ENCODE results near the gene PATE1. TPM values are rescaled to one million over a fixed set of nuclear protein-coding genes. Genes with fewer than 3 reads are reported as not detected.
"Not testable (repeated sequence)": the region's sequence is repeated elsewhere in the genome, so short reads cannot be mapped to it uniquely, and the experiment has no call there.

Gene PATE1
- not detected in 2 replicates for total RNA-seq
- polyA plus RNA-seq = not detected in 2 replicates

GRCh38 chr11:125745979-125746378 is at the start of gene PATE1:
TSS of gene PATE1 (plus strand) at chr11:125746279. CDS start at chr11:125746305, 26 bp downstream.
- no peaks in the 10 kb centered on the region for H3K27me3 ChIP-seq
- no peak within 1 kb of the TSS for H3K4me3 ChIP-seq
- no peaks in the 10 kb centered on the region for H3K36me3 ChIP-seq (replicated peaks; ENCODE audit: insufficient read depth, low read depth)
- TF ChIP-seq EZH2phosphoT487 (IDR thresholded peaks at IDR 0.05; ENCODE audit: low read depth, severe bottlenecking, unreplicated experiment) (no peak), EZH2 (IDR thresholded peaks at IDR 0.05; ENCODE audit: borderline replicate concordance) (no peak), CTCF (IDR thresholded peaks at IDR 0.05; ENCODE audit: poor library complexity) (no peak)
- no peaks in the 10 kb centered on the region for H4K20me1 ChIP-seq (ENCODE audit: insufficient read depth, poor library complexity, severe bottlenecking)
- H3K9me3 ChIP-seq (ENCODE audit: low read depth) = no peaks in the 10 kb centered on the region
- 96% methylated on average over 3 of the region's 3 CpGs for WGBS (ENCODE audit: low lambda C conversion rate, missing lambda C conversion rate)
- H3K9me2 ChIP-seq (replicated peaks; ENCODE audit: insufficient read depth) = no peaks in the 10 kb centered on the region
- H3K4me1 ChIP-seq (ENCODE audit: insufficient read depth) = no peaks in the 10 kb centered on the region
- H2AFZ ChIP-seq = no peak within 1 kb of the TSS
- no peak for DNase-seq (ENCODE audit: low spot score)
- H3K27ac ChIP-seq = no peak within 1 kb of the TSS
- no peaks in the 10 kb centered on the region for H3K79me2 ChIP-seq
- no peak within 1 kb of the TSS for H3K4me2 ChIP-seq

GRCh38 chr11:125701018-125701610 is 45.0 kb upstream of the PATE1 start:
- H2AFZ ChIP-seq = no peak overlapping the region
- H3K27ac ChIP-seq = no peak overlapping the region
- no peaks in the 10 kb centered on the region for H3K27me3 ChIP-seq
- H3K9me3 ChIP-seq (ENCODE audit: low read depth) = no peaks in the 10 kb centered on the region
- no peaks in the 10 kb centered on the region for H3K9me2 ChIP-seq (replicated peaks; ENCODE audit: insufficient read depth)
- H3K4me2 ChIP-seq = no peak overlapping the region
- H4K20me1 ChIP-seq (ENCODE audit: insufficient read depth, poor library complexity, severe bottlenecking) = no peaks in the 10 kb centered on the region
- no peak for DNase-seq (ENCODE audit: low spot score)
- H3K79me2 ChIP-seq = no peaks in the 10 kb centered on the region
- no peak overlapping the region for H3K4me3 ChIP-seq
- no peaks in the 10 kb centered on the region for H3K4me1 ChIP-seq (ENCODE audit: insufficient read depth)
- 92% methylated on average over 6 of the region's 6 CpGs for WGBS (ENCODE audit: low lambda C conversion rate, missing lambda C conversion rate)
- TF ChIP-seq EZH2phosphoT487 (IDR thresholded peaks at IDR 0.05; ENCODE audit: low read depth, severe bottlenecking, unreplicated experiment) = no peak
- TF ChIP-seq CTCF (IDR thresholded peaks at IDR 0.05; ENCODE audit: poor library complexity) = no peak
- no peak for TF ChIP-seq EZH2 (IDR thresholded peaks at IDR 0.05; ENCODE audit: borderline replicate concordance)
- no peaks in the 10 kb centered on the region for H3K36me3 ChIP-seq (replicated peaks; ENCODE audit: insufficient read depth, low read depth)

- no peaks in the 10 kb centered on the region for H3K4me1 ChIP-seq (ENCODE audit: insufficient read depth)
- no peaks in the 10 kb centered on the region for H3K9me2 ChIP-seq (replicated peaks; ENCODE audit: insufficient read depth)
- H4K20me1 ChIP-seq (ENCODE audit: insufficient read depth, poor library complexity, severe bottlenecking) = no peaks in the 10 kb centered on the region
- no peaks in the 10 kb centered on the region for H3K79me2 ChIP-seq
- no peak overlapping the region for H3K27ac ChIP-seq
- H3K9me3 ChIP-seq (ENCODE audit: low read depth) = no peaks in the 10 kb centered on the region
- no peaks in the 10 kb centered on the region for H3K27me3 ChIP-seq
- H2AFZ ChIP-seq = no peak overlapping the region
- H3K36me3 ChIP-seq (replicated peaks; ENCODE audit: insufficient read depth, low read depth) = no peaks in the 10 kb centered on the region
- 53% methylated on average over 6 of the region's 6 CpGs for WGBS (ENCODE audit: low lambda C conversion rate, missing lambda C conversion rate)
- H3K4me3 ChIP-seq = no peak overlapping the region
- DNase-seq (ENCODE audit: low spot score) = no peak
- no peak overlapping the region for H3K4me2 ChIP-seq
- TF ChIP-seq CTCF (IDR thresholded peaks at IDR 0.05; ENCODE audit: poor library complexity) = no peak
Observed at GRCh38 chr11:125701858-125702621, 44.0 kb upstream of the PATE1 start.

GRCh38 chr11:125704686-125705085 is 41.4 kb upstream of the PATE1 start:
- H4K20me1 ChIP-seq (ENCODE audit: insufficient read depth, poor library complexity, severe bottlenecking); H3K4me1 ChIP-seq (ENCODE audit: insufficient read depth); H2AFZ ChIP-seq; H3K9me2 ChIP-seq (replicated peaks; ENCODE audit: insufficient read depth); H3K36me3 ChIP-seq (replicated peaks; ENCODE audit: insufficient read depth, low read depth); H3K27ac ChIP-seq; DNase-seq (ENCODE audit: low spot score); H3K79me2 ChIP-seq; H3K4me3 ChIP-seq; H3K27me3 ChIP-seq; H3K9me3 ChIP-seq (ENCODE audit: low read depth); H3K4me2 ChIP-seq: not testable (repeated sequence)
- 90% methylated on average over 16 of the region's 24 CpGs for WGBS (ENCODE audit: low lambda C conversion rate, missing lambda C conversion rate)
